ENCODE data around the gene CTXND1.

Gene CTXND1

GRCh38 chr15:80191198-80191597, 60.8 kb downstream of the CTXND1 start:
- in situ Hi-C loops (cut with HindIII; ENCODE audit: low sequenced_read_pairs), result no loop called here
- TF ChIP-seq CTCF (IDR thresholded peaks at IDR 0.05; ENCODE audit: low read depth, low read length, missing control alignments), result no peak
- no peak overlapping the region for H3K4me3 ChIP-seq (ENCODE audit: low read depth, low read length)
- DNase-seq (ENCODE audit: low read depth), result no peak

GRCh38 chr15:80188251-80188650, 63.8 kb downstream of the CTXND1 start:
- DNase-seq (ENCODE audit: low read depth), result no peak
- TF ChIP-seq CTCF (IDR thresholded peaks at IDR 0.05; ENCODE audit: low read depth, low read length, missing control alignments), result no peak
- no peak overlapping the region for H3K4me3 ChIP-seq (ENCODE audit: low read depth, low read length)
- in situ Hi-C loops (cut with HindIII; ENCODE audit: low sequenced_read_pairs), result no loop called here

GRCh38 chr15:80186597-80186996, 65.4 kb downstream of the CTXND1 start:
- TF ChIP-seq CTCF (IDR thresholded peaks at IDR 0.05; ENCODE audit: low read depth, low read length, missing control alignments), result no peak
- in situ Hi-C loops (cut with HindIII; ENCODE audit: low sequenced_read_pairs), result no loop called here
- no peak overlapping the region for H3K4me3 ChIP-seq (ENCODE audit: low read depth, low read length)
- DNase-seq (ENCODE audit: low read depth), result no peak

GRCh38 chr15:80186066-80186465, 65.9 kb downstream of the CTXND1 start:
- in situ Hi-C loops (cut with HindIII; ENCODE audit: low sequenced_read_pairs), result no loop called here
- TF ChIP-seq CTCF (IDR thresholded peaks at IDR 0.05; ENCODE audit: low read depth, low read length, missing control alignments), result no peak
- H3K4me3 ChIP-seq (ENCODE audit: low read depth, low read length), result no peak overlapping the region
- no peak for DNase-seq (ENCODE audit: low read depth)

- TF ChIP-seq CTCF (IDR thresholded peaks at IDR 0.05; ENCODE audit: low read depth, low read length, missing control alignments), result no peak
- in situ Hi-C loops (cut with HindIII; ENCODE audit: low sequenced_read_pairs), result no loop called here
- H3K4me3 ChIP-seq (ENCODE audit: low read depth, low read length), result no peak overlapping the region
Observed at GRCh38 chr15:80185152-80185551, 66.9 kb downstream of the CTXND1 start.

GRCh38 chr15:80184554-80184953, 67.5 kb downstream of the CTXND1 start:
- no peak overlapping the region for H3K4me3 ChIP-seq (ENCODE audit: low read depth, low read length)
- in situ Hi-C loops (cut with HindIII; ENCODE audit: low sequenced_read_pairs), result no loop called here
- no peak for TF ChIP-seq CTCF (IDR thresholded peaks at IDR 0.05; ENCODE audit: low read depth, low read length, missing control alignments)
- no peak for DNase-seq (ENCODE audit: low read depth)

More at GRCh38 chr15:80185152-80185551, 66.9 kb downstream of the CTXND1 start:
- no peak for DNase-seq (ENCODE audit: low read depth)

GRCh38 chr15:80183886-80184285, 68.1 kb downstream of the CTXND1 start:
- in situ Hi-C loops (cut with HindIII; ENCODE audit: low sequenced_read_pairs), result no loop called here
- no peak for DNase-seq (ENCODE audit: low read depth)
- TF ChIP-seq CTCF (IDR thresholded peaks at IDR 0.05; ENCODE audit: low read depth, low read length, missing control alignments), result peak; percentile 47
- no peak overlapping the region for H3K4me3 ChIP-seq (ENCODE audit: low read depth, low read length)
